ENCODE measurements around the gene B3GALT5.

DNA sequence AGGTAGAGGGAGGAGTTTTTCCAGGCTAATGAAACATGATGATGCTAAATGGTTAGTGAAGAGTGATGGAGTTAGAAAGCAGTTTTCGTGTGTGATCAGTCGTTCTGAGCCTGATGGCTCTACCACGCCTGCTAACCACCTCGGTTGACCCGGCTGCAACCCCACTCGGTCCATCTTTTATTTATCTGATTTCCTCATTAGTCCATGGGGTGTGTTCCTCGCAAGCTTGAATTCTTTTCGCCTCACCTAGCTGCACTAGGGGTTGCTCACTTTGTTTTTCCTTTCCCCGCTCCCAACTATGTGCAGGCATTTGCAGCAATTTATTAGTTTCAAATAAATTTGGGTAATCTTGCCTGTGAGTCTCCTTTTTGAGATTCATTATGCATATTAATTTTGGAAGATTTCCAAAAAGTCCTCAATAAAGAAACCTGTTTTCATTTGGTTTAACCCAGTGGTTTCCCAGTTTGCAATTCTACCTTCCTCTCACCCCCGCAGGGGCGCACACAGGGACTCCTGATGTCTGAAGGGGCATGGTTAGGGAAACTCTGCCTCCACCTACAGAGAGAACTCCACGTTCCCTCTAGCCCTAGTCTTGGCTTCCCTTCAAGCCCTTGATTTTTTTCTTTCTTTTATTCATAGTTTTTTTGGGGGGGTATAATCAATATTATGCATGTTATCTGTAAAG is 12.6 kb downstream of the B3GALT5 start:
- TF ChIP-seq, protein P1, sequence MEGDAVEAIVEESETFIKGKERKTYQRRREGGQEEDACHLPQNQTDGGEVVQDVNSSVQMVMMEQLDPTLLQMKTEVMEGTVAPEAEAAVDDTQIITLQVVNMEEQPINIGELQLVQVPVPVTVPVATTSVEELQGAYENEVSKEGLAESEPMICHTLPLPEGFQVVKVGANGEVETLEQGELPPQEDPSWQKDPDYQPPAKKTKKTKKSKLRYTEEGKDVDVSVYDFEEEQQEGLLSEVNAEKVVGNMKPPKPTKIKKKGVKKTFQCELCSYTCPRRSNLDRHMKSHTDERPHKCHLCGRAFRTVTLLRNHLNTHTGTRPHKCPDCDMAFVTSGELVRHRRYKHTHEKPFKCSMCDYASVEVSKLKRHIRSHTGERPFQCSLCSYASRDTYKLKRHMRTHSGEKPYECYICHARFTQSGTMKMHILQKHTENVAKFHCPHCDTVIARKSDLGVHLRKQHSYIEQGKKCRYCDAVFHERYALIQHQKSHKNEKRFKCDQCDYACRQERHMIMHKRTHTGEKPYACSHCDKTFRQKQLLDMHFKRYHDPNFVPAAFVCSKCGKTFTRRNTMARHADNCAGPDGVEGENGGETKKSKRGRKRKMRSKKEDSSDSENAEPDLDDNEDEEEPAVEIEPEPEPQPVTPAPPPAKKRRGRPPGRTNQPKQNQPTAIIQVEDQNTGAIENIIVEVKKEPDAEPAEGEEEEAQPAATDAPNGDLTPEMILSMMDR (conservative IDR thresholded peaks at IDR 0.05), result no peak
- TF ChIP-seq EZH2 (IDR thresholded peaks at IDR 0.05; ENCODE audit: low read depth), result no peak

All from PC-9 (cell line).